ENCODE results near the gene MRPL54.

Gene MRPL54

GRCh38 chr19:3785938-3786824, 23.7 kb downstream of the MRPL54 start, which contains the start of gene MATK:
Gene MATK, minus strand, starts transcription at chr19:3786381. Its CDS starts 1,246 bp downstream, at chr19:3785135.
- DNase-seq, result no peak

- DNase-seq, result no peak
Measured at GRCh38 chr19:3788996-3789778, 26.7 kb downstream of the MRPL54 start.

- DNase-seq, result no peak
Measured at GRCh38 chr19:3790209-3790734, 27.8 kb downstream of the MRPL54 start.

- DNase-seq, result no peak
Measured at GRCh38 chr19:3790941-3791340, 28.5 kb downstream of the MRPL54 start.

GRCh38 chr19:3792114-3792513, 29.6 kb downstream of the MRPL54 start:
- DNase-seq, result no peak

GRCh38 chr19:3793799-3794198, 31.3 kb downstream of the MRPL54 start:
- no peak for DNase-seq

GRCh38 chr19:3796358-3796757, 33.9 kb downstream of the MRPL54 start:
- DNase-seq, result no peak

DNA sequence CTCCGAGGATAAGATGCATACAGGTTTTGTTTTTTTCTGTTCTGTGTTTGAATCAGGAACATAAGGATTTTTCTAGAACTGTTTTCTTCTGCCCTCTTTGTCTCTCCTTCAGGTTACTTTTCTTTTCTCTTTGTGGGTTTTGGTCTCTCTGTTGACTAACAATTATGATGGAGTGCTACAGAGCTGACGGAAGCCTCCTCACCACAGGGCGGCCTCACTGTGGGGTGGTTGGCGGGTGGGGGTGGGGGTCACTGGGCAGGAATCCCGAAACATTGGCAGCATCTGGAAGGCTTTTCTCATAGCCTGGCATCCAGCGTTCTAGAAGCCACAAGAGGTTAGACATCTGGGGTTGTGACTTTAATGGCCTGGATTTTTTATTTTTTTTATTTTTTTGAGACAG, 35.7 kb downstream of the MRPL54 start:
- DNase-seq, result no peak

- no peak for DNase-seq
Measured at GRCh38 chr19:3800996-3801395, 38.5 kb downstream of the MRPL54 start.

GRCh38 chr19:3801412-3802096, 39.1 kb downstream of the MRPL54 start:
- peak; percentile 75 for DNase-seq

- no peak for DNase-seq
Measured at GRCh38 chr19:3803114-3803888, 40.8 kb downstream of the MRPL54 start.

GRCh38 chr19:3803986-3804385, 41.5 kb downstream of the MRPL54 start:
- DNase-seq, result no peak

GRCh38 chr19:3804429-3804828, 41.9 kb downstream of the MRPL54 start:
- DNase-seq, result no peak

GRCh38 chr19:3805859-3806258, 43.4 kb downstream of the MRPL54 start:
- DNase-seq, result no peak

- no peak for DNase-seq
Measured at GRCh38 chr19:3807131-3807480, 44.6 kb downstream of the MRPL54 start.

DNA sequence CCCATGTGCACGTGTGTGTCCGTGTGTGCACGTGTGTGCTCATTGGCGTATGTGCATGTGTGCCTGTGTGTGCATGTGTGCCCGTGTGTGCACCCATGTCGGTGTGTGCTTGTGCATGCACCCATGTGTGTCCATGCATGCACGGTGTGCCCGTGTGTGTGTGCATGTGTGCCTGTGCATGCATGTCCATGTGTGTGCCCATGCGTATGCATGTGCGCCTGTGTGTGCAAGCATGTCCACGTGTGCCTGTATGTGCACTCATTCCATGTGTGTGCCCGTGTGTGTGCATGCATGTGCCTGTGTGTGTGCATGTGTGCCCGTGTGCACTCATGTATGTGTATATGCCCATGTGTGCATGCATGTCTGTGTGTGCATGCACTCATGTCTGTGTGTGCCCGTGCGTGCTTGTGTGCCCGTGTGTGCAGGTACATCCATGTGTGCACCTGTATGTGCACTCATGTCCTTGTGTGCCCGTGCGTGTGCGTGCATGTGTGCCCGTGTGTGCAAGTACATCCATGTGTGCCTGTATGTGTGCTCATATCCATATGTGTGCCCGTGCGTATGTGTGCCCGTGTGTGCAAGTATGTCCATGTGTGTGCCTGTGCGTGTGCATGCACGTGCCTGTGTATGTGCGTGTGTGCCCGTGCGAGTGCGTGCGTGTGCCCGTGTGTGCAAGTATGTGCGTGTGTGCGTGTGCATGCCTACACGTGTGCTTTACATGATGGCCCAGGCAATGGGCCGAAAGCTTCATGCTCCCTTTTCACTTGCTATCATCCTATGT, 45.3 kb downstream of the MRPL54 start:
- no peak for DNase-seq

DNA sequence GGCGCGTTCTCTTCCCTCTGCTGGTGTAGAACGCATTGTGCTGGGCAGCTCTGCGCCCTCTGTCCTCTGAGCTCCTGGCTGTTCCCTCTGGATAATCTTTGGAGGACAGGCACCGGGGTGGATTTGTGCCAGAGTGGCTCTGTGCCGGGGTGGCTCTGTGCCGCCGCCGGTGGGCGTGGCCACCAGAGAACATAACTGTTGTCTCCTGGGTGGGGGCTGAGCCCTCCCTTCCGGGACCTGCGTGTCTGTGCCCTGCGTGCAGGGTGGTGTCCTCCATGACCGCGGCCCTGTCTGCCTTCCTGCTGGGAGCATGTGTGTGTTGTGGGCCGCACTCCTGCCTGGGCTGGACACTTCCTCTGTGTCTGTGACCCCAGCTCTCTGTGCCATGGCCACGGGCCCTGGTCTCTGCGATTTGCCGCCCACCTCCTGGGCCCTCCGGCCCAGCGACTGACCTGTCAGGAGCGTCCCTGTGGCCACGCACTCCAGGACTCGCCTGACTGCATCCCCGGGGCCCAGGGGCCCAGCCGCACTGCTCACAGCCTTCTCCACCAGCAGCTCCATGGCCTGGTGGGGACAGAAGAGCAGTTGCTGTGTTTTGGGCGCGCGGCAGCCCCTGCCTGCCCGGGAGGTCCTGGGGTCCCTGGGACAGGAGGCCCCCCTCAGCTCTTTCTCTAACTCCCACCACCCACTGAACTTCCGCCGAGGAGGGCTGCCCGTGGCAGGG, 46.1 kb downstream of the MRPL54 start:
- no peak for DNase-seq

DNA sequence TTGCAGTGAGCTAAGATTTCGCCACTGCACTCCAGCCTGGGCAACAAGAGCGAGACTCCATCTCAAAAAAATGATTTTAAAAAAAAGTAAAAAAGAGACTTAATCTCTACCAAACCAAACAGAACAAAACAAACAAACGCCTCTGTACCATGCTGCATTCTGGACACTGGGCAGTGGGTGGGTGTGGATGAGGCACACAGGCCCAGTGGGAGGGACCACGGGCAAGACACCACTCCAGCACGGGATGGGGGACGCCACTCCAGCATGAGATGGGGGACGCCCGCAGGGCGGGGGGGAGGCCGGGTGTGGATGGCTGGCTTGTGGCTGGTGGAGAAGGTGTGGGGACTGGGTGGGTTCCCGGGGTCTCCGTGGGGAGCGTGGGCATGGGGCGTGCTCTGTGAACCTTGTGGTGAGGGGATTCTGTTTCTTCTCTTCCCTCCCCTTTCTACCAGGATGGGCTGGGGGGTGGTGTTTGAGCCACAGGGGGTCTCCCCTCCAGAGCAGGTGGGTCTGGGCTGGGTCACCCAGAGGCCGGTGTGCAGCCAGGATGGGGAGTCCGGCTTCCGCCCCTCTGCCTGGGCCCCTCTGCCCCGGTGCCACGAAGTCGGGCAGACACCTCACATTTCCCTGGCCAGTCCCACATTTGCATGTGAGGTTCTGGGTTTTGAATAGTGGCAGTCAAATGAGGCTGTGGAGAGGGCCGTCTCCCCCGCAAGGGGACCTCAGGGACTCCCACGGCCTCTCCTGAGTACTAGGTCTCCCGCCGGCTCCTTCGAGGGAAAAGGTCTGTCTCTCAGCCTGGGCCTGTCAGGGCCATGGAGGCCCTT, 47.6 kb downstream of the MRPL54 start:
- DNase-seq, result no peak

- DNase-seq, result no peak
Measured at GRCh38 chr19:3810708-3811355, 48.4 kb downstream of the MRPL54 start.

All from right hindlimb (tissue), 1 donor.